Measurements from ENCODE around the gene DNAH2.
A peak's percentile ranks its signal among the peaks of the same experiment; 100 is the strongest.

Gene DNAH2

GRCh38 chr17:7842380-7843256 lies 125.1 kb downstream of the DNAH2 start:
- DNase-seq = no peak

DNA sequence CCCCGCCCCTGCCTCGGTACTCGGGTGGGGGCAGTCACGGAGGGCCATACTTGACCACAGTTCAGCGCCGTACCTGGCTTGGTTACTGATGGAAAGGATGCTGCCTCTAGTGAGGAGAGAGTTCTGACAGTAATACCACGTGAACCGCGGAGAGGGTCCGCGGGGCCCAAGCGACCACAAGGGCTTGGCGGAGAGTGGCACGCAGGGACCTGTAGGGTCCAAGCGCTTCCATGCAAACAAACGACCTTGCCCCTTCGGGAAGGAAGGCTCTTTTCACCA lies 125.7 kb downstream of the DNAH2 start:
- DNase-seq = no peak

GRCh38 chr17:7843536-7844291 lies 126.2 kb downstream of the DNAH2 start:
- DNase-seq = peak; percentile 43

DNA sequence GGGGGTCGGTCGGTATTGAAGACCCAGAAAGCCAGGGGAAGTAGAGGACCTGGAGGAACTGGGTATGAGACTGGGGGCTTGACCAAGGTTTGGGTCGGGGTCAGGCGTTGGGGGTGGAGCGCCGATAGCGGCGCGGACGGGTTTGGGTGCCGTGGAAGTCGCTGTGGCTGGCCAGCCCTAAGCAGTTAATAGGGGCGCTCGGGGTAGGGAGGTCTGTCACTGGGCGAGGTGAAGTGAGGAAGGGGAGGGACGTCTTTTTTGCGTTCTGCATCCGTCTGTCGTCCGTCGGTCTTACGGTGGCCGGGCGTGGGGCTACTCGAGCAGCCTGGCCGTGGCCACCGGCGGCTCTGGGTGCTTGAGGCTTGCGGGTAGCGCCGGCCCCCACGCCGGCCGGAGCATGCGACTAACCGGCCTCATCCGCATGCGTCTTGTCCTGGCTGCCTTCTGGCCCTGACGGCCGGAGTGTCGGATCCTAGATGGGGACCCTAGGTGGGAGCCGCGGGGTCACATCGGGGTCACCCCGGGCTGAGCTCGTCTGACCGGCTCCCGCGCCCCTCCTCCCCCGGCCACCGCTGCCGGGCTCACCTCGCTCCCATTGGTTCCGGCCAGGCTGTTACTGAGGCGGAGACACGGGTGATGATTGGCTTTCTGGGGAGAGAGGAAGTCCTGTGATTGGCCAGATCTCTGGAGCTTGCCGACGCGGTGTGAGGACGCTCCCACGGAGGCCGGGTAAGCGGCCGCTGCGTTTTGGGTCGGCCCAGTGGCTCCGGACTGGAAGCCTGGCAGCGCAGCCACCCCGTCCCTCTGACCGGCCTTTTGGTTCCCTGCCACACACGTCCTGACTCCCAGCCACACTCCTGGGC lies 127.0 kb downstream of the DNAH2 start:
- DNase-seq = peak; percentile 64

GRCh38 chr17:7845359-7846062 lies 128.0 kb downstream of the DNAH2 start:
- no peak for DNase-seq

DNA sequence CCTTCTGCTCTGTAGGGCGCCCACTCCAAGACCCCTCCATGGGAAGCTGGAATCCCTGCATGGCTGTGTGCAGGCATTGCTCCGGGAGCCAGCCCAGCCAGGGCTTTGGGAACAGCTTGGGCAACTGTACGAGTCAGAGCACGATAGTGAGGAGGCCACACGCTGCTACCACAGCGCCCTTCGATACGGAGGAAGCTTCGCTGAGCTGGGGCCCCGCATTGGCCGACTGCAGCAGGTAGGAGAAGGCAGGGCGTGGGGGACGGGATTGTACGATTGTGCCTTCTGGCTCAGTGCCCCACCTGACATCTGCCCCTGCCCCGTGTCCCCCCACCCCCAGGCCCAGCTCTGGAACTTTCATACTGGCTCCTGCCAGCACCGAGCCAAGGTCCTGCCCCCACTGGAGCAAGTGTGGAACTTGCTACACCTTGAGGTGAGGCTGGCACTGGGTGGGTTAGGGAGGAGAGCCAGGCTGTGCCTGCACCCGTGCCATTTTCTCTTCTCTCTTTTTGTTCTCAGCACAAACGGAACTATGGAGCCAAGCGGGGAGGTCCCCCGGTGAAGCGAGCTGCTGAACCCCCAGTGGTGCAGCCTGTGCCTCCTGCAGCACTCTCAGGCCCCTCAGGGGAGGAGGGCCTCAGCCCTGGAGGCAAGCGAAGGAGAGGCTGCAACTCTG lies 128.7 kb downstream of the DNAH2 start:
- no peak for DNase-seq

DNA sequence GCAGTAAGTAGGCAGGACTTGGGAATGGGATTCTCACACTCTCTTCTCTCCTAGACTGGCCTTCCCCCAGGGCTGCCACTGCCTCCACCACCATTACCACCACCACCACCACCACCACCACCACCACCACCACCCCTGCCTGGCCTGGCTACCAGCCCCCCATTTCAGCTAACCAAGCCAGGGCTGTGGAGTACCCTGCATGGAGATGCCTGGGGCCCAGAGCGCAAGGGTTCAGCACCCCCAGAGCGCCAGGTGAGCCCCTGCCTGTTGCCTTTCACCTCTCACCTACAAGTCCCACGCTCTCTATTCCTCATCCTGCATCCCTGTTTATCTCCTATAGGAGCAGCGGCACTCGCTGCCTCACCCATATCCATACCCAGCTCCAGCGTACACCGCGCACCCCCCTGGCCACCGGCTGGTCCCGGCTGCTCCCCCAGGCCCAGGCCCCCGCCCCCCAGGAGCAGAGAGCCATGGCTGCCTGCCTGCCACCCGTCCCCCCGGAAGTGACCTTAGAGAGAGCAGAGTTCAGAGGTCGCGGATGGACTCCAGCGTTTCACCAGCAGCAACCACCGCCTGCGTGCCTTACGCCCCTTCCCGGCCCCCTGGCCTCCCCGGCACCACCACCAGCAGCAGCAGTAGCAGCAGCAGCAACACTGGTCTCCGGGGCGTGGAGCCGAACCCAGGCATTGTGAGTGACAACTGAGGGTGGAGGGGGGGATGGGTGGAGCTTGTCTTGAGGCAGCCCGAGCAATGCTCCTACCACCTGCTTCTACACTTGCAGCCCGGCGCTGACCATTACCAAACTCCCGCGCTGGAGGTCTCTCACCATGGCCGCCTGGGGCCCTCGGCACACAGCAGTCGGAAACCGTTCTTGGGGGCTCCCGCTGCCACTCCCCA lies 129.5 kb downstream of the DNAH2 start:
- no peak for DNase-seq

DNA sequence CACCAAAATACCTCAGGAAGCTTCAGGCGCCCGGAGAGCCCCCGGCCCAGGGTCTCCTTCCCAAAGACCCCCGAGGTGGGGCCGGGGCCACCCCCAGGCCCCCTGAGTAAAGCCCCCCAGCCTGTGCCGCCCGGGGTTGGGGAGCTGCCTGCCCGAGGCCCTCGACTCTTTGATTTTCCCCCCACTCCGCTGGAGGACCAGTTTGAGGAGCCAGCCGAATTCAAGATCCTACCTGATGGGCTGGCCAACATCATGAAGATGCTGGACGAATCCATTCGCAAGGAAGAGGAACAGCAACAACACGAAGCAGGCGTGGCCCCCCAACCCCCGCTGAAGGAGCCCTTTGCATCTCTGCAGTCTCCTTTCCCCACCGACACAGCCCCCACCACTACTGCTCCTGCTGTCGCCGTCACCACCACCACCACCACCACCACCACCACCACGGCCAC lies 130.6 kb downstream of the DNAH2 start:
- DNase-seq = no peak

- no peak for DNase-seq
These were observed 131.2 kb downstream of the DNAH2 start for GRCh38 chr17:7848739-7849129.

DNA sequence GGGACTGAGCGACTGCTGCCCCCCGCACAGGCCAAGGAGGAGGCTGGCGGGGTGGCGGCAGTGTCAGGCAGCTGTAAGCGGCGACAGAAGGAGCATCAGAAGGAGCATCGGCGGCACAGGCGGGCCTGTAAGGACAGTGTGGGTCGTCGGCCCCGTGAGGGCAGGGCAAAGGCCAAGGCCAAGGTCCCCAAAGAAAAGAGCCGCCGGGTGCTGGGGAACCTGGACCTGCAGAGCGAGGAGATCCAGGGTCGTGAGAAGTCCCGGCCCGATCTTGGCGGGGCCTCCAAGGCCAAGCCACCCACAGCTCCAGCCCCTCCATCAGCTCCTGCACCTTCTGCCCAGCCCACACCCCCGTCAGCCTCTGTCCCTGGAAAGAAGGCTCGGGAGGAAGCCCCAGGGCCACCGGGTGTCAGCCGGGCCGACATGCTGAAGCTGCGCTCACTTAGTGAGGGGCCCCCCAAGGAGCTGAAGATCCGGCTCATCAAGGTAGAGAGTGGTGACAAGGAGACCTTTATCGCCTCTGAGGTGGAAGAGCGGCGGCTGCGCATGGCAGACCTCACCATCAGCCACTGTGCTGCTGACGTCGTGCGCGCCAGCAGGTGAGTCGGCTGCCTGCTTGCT lies 131.7 kb downstream of the DNAH2 start:
- DNase-seq = no peak

GRCh38 chr17:7849751-7850504 lies 132.4 kb downstream of the DNAH2 start:
- DNase-seq = no peak

- DNase-seq = no peak
These were observed 133.3 kb downstream of the DNAH2 start for GRCh38 chr17:7850701-7851437.

DNA sequence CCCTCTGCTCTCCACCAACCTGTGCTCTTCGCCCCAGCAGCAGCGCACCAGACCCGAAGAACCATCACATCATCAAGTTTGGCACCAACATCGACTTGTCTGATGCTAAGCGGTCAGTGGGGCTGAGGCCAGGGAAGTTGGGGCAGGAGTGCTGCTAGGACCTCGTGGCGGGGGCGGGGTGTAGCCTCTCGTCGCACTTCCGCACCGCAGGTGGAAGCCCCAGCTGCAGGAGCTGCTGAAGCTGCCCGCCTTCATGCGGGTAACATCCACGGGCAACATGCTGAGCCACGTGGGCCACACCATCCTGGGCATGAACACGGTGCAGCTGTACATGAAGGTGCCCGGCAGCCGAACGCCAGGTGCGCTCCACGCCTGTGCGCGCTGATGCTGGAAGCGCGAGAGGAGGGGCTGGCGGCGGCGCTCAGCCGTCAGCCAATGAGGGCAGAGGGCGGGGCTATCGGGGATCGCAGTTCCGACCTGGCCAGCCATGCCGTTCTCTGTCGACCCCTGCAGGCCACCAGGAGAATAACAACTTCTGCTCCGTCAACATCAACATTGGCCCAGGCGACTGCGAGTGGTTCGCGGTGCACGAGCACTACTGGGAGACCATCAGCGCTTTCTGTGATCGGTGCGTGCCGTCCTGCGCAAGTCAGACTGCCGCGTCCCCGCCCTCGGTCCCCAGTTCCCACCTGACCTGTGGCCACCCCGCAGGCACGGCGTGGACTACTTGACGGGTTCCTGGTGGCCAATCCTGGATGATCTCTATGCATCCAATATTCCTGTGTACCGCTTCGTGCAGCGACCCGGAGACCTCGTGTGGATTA lies 134.1 kb downstream of the DNAH2 start:
- DNase-seq = peak; percentile 41

DNA sequence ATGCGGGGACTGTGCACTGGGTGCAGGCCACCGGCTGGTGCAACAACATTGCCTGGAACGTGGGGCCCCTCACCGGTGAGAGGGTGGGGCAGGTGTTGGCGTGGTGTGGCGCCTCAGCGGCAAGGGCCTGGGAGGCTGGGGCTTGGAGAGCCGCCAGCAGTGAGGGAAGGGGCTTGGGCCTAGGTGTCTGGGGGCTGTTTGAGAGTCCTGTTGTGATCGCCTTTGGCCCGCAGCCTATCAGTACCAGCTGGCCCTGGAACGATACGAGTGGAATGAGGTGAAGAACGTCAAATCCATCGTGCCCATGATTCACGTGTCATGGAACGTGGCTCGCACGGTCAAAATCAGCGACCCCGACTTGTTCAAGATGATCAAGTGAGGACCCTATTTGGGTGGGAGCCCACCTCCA lies 134.7 kb downstream of the DNAH2 start:
- no peak for DNase-seq

- no peak for DNase-seq
These were observed 135.6 kb downstream of the DNAH2 start for GRCh38 chr17:7852919-7853690.

DNA sequence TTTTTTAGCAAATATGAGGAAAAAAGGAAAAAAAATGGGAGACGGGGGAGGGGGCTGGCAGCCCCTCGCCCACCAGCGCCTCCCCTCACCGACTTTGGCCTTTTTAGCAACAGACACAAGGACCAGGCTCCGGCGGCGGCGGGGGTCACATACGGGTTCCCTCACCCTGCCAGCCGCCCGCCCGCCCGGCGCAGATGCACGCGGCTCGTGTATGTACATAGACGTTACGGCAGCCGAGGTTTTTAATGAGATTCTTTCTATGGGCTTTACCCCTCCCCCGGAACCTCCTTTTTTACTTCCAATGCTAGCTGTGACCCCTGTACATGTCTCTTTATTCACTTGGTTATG lies 136.1 kb downstream of the DNAH2 start:
- no peak for DNase-seq

- DNase-seq = no peak
These were observed 136.7 kb downstream of the DNAH2 start for GRCh38 chr17:7854078-7854777.
